NCI-H1048 (cell line): ENCODE results near the gene PPIL1.

ENCODE experiments used
- DNase-seq: peaks from one replicate; lab custom pipeline; 2025; lab: John Stamatoyannopoulos, UW

PPIL1 gene

DNA sequence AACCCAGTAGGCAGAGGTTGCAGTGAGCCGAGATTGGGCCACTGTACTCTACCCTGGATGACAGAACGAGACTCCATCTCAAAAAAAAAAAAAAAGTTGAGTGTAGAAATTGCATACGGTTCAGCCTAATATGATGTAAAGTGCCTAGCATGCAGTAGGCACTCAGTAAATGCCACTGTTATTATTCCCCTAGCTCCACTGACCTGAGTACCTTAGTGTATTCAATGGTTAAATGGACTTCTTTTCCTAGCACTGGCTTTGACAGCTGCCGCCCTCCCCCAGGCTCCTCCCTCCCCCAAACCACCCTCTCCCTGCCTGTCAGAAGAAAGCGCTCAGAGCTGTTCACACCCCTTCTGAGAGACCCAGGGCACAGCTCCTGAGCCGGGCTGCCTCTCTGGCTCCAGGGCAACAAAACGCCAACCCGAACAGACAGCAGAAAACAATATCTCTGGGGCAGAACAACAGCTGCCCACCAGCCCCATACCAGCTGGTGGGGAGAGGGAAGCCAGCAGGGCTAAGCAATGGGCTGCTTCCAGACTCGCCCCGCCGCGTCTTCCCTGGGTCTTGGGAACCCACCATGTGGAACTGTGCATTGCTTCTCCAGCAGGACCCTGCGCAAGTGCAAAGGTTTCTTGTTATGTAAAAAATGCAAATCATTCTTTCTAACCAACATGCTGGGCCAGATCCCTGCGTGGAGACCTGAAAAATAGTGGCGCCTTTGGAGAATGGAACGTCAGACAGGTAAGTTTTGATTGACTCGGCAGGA is 39.8 kb downstream of the PPIL1 start:
- DNase-seq: no peak

DNA sequence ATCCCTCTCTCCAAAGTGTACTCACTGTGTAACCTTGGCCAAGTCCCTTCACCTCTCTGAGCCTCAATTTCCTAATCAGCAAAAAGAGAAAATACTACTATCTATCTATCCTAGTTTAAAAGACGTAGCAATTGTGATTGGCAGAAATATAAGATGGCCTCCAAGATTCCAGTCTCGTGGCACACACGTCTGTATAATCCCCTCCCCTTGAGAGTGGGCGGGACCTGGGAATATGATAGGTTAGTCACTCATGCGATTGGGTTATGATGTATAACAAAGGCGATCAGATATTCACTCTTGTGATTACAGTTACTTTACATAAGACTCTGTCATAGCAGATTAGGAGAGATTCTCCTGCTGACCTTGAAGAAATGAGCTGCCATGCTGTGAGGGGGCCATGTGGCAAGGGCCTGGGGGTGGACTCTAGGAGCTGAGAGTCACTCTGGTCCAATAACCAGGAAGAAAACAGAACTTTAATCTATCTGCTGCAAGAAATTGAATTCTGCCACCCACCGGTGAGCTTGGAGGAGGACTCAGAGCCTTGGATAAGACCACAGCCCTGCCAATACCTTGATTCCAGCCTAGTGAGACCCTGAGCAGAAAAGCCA is 41.3 kb downstream of the PPIL1 start:
- no peak for DNase-seq

DNA sequence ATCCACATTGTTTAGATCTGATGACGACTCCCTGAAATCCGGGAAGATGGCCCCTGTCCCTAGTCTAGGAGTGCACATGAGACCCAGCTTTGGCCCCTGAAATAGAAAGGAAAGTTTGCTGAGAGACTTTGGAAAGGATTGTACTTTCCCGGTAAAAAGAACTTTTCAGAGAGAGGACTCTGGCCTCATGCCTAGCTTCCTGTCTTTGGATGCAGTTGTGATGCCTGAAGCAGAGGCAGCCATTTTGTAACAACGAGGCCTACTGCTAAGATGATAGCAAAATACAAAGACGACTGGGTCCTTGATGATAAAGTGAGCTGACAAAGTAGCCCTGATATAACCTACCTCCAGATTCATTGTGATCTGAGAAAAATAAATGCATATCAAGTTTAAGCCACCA is 42.3 kb downstream of the PPIL1 start:
- DNase-seq: no peak

DNA sequence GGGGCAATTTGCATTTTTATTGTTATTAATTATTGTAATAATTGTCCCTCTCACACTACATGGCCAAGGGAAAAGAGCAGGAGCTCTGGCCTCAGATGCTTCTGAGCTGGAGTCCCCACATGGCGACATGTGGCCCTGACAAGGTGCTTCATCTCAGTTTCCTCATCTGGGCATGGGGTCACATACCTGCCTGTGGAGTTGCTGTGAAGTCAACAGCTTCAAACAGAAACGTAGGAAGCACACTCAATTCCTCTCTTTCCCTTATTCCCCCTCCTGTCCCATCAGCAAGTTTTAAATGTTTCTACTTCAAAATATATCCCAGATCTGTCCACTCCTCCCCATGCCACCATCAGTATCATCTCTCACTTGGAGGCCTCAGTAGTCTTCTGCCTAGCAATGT is 44.0 kb downstream of the PPIL1 start:
- no peak for DNase-seq

DNA sequence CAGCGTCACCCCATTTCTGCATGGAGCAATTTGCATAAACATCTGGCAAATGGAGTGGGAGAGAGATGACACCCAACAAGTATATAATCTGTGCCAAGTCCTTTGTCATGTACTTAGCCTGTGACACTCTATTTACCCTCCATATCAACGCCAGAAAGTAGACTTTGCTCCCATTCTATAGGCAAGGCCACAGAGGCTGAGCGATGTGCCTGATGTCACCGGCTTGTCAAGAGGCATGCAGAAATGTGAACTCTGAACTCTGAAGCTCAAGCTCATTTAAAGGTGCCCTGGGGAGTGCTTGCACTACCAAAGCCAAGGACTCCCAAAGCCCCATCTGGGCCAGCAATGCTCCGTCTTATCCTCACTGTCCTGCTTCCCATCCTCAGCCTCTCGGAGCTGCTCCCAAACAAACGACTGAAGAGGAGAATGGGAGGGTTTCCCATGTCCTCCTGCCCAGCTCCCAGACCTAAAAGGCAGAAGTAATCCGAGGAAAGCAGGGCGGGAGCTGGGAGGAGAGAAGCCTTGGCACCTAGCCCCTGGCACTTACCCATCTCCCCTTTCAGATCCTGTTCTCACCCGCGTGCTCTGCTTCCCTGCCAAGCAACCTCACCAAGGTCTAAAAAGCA is 44.6 kb downstream of the PPIL1 start:
- no peak for DNase-seq

DNA sequence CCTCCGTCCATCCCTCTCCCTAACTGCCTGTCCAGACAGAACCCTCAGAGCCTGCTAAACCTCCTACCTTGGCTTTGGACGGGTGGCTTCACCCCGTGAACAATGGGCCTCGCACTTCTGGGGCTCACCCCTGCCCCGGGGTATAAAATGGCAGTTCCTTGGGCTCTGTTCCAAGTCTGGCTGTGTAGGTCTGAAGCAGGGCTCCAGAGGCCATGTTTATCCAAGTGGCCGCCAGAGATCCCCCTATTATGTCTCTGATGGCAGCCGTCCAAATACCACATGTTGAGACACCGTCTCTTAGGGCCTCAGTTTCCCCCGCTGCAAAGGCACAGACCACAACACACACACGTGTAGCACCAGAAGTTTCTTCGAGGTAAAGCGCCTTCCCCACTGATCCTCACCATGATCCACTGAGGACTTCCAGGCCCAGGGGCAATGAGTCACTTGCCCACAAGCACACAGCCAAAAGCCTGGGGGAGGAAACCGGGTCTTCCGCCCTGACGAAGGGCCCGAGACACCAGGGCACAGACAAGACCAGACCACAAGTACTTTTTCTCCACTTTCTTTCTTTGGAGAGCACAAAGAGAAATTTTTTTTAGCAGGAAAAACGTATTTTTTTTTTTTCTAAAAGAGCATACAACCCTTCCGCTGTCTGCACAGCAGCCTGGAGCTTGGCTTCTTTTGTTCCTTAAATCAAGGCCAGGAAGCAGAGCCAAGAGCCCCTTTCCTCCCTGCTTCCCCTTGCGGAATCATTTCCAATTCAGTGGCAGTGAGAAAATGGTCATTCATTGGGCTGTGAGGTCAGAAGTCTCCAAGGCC is 47.1 kb downstream of the PPIL1 start:
- no peak for DNase-seq

DNA sequence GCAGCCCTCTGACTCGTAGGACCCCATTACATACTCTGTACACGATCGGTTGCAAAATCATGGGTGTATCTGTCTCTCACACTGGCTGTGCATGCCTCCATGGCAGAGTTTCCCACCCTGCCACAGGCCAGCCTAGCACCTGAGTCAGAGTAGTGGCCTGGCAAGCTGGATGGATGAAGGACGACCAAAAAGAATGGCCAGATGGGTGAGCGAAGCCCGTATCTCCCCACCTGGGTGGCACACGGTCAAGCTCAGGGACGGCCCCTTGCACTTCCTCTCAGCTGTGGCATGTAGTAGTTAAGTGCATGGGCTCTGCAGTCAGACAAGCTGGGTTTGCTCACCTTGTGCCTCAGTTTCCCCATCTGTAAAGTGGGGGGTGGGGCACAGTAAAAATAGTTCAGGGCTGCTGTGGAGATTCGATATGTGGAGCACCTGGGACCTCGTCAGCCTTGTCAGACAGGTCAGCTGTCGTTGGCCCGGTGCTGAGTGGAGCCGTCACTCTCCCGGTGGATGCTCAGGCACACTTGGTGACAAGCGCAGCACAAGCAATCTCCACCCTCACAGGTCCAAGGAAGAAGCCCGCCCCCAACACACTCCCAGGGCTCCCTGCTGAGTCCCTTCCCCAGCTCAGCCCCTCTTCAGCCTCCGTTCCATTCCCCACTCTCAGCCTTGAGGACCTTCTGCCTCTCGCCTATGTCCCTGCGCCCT is 47.9 kb downstream of the PPIL1 start:
- DNase-seq: no peak

DNA sequence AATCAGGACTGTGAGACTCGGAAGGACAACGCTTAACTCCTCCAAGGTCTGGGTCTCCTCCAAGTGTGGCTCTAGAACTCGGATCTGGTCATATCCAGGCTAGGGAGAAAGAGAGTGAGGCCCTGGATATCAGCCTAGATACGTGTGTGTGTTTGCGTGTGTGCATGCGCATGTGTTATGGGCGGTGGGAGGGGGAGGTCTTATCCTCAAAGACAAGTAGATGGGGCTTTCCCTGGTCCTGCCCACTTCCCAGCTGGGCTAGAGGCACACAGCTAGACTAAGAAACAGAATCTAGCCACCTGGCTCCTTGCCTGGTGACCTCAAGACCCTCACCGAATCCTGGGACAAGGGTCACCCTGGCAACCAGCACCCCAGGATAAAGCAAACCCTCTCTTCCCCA is 48.6 kb downstream of the PPIL1 start:
- DNase-seq: no peak

DNA sequence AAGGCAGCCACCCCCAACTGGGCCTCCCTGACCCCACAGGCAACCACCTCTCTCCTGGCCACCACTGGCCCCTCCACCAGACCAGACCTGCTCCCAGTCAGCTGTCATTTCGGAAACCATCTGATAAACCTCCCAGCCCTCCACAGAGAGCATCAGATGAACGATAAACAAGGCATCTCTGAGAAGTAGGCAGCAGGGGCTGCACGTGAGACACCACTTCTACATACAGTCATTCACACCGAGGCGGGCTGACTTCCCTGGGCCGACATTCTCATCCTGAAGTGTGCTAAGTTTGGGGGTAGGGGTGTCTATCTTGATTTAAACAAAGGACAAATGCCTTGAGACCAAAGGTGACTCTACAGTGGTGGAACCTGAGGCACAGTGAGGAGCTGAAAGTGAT is 49.2 kb downstream of the PPIL1 start:
- DNase-seq: no peak

DNA sequence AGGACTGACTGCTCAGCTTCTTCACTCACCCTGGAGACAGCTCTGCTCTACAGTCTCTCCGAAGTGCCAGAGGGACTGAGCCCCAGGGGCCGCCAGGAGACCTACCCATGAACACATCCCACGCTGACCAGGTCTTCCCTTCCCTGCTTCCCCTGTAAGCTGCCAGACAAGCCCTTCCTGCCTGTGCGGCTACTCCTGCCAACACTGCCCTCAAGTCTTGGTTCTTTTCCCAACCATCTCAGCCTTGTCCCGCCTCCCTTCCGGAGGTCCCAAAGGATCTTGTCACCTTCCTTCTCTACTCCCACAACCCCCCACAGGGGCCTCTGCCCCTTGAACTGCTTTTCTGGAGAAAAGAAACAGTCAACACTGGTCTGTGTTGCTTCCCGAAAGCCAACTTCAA is 50.4 kb downstream of the PPIL1 start:
- DNase-seq: no peak

DNA sequence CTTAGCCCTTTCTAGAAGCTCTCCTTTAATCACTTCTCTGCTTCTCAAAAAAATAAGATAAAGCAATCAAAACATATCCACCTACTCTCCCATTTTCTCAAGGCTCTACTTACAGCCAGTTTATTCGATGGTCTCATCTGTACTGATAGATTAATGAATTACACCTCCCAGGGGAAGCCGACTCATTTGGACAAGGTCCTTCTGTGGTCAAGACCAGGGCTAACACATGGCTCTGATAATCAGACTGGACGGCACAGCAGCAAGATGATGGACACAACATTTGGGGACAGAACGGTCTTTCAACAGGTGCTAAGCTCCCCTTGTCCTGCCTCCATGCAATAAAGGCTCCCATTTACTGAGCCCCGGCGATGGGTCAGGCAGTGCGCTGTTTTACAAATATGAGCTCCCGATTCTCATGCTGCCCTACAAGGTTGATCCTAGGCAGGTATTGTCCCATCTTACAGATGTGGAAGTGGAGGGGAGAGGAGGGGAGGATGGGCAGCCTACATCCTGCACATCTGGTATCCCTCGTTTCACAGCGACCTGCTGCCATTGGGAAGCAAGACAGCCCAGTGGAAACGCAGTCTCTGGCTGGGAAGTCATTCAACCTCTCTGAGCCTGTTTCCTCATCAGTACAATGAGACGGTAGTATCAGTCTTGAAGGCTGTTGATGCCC is 51.0 kb downstream of the PPIL1 start:
- no peak for DNase-seq

DNA sequence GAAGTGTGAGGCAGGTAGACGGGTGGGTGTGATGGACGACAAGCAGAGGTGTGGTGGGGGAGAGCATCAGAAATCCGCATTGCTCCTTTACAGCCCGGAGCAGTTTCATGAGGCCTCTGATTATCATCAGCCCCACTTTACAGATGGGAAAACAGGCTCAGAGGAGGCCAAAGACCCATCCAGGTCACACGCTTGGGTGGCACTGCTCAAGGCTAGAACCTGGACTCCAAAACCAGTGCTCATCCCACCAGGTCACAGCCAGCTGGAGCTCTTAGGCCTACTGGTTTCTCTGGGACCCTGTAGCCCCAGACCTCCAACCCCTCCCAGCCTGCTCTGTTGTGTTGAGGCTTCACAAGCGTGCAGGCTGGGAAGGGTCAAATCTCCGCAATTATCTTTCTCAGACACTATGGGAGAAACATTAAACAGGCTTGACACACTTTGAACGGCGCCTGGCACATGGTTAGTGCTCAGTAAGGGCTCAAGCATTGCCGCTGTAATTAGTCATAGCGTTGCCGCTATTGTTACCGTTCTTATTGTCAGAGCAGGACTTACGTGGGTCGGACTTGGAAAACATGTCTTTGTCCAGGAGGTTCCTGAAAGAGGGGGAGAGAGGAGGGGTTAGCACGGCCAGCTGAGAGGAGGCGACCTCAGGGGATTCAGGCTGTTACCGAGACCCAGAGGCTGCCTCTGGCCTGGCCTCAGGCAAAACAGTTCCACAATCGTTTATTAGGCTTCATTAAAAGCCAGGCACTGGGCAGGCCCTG is 51.9 kb downstream of the PPIL1 start:
- no peak for DNase-seq

DNA sequence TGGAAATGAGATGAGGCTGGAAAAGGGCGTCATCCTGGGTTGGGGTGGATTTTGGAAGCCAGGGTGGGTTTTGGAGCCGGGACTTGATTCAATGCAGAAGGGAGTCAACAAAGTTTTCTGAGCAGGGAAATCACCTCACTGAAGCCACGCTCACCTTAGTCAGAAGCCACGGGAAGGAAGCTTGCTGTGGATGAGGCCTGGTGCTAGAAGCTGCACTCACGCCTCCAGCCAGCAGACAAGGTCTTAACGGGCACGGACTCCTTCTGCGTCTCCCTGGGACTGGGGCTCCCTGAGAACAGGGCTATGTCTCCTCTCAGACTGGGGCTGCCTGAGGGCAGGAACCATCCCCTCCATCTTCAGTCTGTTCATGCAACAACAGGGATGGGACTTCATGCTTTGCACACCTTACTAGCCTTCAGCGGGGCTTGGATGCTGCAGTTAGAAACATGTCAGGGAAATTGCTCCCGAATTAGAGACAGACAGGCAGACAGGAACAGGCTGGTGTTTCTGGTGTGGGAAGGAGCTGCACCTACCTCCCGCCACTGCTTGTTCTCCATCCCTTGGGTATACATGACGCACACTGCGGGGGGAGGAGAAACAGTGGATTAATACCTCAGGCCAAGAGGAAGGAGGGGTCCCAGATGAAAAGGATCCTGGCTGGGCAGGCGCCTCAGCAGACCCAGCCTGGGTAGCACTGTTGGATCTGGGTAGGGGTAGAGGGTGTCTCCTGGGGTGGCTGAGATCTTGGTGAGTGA is 52.8 kb downstream of the PPIL1 start:
- DNase-seq: no peak

DNA sequence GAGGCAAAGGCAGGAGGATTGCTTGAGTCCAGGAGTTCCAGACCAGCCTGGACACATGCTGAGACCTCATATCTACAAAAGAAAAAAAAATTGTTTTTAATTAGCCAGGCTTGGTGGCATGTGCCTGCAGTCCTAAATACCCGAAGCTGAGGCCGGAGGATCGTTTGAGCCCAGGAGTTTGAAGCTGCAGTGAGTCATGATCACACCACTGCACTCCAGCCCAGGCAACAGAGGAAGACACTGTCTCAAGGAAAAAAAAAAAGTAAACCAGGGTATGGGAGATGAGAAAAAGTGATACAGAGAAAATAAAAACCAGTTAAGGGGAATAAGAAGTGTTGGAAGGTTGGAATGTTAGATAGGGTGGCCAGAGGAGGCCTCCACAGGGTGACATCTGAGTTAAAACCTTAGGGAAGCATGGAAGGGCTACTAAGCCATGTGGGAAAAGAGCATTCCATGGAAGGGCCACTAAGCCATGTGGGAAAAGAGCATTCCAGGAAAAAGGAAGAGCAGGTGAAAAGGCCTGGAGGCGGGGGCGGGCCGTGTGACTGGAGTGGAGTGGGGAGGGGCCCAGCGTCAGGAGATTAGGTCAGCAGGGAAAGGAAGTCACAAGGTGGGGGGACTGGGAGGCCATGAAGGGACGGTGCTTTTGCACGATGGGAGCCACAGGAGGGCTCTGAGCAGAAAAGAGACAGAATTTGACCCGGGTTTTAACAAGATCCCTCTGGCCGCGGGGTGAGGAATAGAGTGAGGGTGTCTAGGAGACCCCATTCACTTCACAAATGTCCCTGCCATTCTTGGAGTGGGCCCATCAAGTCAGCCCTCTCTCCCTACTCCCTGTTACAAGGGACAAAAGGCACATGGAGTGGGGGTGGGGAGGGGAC is 53.7 kb downstream of the PPIL1 start:
- DNase-seq: no peak

DNA sequence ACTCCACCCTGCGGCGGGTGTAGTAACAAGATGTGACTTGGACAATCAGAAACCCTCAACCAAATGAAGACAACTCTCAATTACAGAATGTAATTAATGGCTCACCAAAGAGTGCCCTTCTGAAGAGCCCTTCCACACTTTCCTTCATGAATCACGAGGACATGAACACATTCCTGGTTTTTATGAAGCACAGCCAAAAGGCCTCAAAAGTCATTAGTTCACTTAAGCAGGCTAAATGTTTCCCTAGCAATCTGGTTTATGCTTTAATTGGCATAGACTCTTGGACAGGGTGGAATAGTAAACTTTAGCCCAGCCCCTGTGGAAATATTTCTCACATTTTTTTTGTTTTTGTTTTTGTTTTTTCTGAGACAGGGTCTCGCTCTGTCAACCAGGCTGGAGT is 55.8 kb downstream of the PPIL1 start:
- DNase-seq: no peak

DNA sequence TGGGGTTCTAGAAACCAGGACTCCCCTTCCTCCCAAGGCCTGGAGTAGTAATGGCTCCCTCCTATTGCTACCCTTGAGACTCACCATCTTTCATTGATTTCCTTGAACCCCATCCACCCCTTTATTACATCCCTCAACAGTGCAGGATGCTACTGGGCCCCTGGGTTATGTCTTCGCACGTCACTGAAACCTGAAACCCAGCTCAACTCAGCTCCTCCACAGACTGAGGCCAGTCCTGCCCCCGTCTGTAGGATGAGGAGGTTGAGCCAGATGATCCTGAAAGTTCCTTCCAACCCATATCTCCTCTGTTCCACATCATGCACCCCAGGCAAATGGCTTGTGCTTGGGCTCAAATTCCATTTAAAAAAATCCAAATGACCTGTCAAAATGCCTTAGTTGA is 56.8 kb downstream of the PPIL1 start:
- DNase-seq: no peak

DNA sequence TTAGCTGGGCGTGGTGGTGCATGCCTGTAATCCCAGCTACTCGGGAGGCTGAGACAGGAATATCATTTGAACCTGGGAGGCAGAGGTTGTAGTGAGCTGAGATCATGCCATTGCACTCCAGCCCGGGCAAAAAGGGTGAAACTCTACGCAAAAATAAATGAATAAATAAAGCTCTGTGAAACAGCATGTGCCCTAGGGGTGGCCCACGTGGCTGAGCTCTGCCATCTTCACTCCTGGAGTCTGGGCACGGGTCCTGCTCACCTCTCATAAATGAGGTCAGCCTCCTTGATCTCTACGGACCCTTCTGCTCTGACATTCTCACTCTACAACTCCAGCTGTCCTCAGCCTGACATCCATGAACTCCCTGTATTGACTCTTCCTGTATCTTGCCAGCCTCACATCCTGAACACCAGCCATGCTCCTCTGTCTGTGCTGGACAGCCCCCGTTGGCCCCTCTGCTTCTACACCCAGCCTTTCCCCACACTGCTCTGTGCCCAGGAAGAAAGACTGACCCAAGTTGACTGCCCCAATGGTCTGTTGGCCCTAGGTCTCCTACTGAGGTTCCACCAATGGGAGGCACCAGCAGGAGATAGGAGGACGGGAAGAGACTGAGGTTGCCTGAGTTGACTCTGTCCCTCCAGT is 57.3 kb downstream of the PPIL1 start:
- no peak for DNase-seq

DNA sequence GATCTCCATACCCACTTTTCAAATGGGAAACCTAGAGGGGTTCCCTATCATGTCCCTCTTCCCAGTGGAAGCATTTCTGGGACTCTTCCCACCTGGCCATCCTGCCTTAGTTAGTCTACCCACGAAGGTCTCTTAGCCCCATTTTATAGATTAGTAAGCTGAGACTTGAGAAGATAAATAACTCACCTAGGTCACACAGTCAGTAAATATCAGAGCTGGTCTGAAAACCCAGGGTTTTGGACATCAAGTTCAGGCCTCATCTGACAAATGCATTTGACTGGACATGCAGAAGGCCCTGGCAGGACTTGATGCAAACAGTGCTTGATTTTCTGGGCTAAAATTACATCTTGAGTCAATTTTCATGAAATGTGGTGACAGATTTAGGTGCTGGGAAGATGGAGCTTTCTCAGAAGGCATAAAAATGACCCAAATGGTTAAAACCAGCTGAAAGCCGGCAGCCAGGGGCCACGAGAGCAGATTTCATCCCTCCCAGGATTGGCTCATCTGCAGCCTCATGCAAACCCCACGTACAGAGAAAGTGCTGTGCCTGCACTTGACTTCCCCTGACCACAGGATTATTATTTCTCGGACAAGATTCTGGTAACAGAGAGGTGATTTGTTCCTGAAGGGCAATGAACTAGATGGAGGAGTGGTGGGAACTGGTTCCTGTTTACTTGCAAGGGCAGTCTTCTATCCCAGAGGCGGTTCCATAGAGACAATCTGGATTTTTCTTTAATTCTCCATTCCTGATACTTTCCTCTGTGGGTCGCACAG is 58.5 kb downstream of the PPIL1 start:
- DNase-seq: no peak
